ENCODE results near the gene GALM. TPM values are rescaled to one million over a fixed set of nuclear protein-coding genes. Genes with fewer than 3 reads are reported as not detected.

Gene GALM
- total and polyA plus RNA-seq, 9 donors, result 9.8 to 38.7 (median 12.3) TPM

GRCh38 chr2:38660282-38660681 is 5.6 kb upstream of the GALM start:
- DNase-seq, result no peak
- no peak for TF ChIP-seq EP300 (IDR thresholded peaks at IDR 0.05)
- TF ChIP-seq POLR2A (IDR thresholded peaks at IDR 0.05), result no peak
- TF ChIP-seq, protein P1, sequence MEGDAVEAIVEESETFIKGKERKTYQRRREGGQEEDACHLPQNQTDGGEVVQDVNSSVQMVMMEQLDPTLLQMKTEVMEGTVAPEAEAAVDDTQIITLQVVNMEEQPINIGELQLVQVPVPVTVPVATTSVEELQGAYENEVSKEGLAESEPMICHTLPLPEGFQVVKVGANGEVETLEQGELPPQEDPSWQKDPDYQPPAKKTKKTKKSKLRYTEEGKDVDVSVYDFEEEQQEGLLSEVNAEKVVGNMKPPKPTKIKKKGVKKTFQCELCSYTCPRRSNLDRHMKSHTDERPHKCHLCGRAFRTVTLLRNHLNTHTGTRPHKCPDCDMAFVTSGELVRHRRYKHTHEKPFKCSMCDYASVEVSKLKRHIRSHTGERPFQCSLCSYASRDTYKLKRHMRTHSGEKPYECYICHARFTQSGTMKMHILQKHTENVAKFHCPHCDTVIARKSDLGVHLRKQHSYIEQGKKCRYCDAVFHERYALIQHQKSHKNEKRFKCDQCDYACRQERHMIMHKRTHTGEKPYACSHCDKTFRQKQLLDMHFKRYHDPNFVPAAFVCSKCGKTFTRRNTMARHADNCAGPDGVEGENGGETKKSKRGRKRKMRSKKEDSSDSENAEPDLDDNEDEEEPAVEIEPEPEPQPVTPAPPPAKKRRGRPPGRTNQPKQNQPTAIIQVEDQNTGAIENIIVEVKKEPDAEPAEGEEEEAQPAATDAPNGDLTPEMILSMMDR (IDR thresholded peaks at IDR 0.05), result no peak
- WGBS, 3 donors, result 91 to 99% (median 93%) methylated on average over 3 of the region's 3 CpGs

GRCh38 chr2:38661306-38661705 is 4.6 kb upstream of the GALM start:
- DNase-seq, result no peak
- H3K27me3 ChIP-seq, result no peaks in the 10 kb centered on the region
- H3K9me3 ChIP-seq, result no peaks in the 10 kb centered on the region
- H3K4me1 ChIP-seq (ENCODE audit: insufficient read depth), result peaks cover 2% of the 10 kb centered on the region
- no peak for TF ChIP-seq POLR2A (IDR thresholded peaks at IDR 0.05)
- TF ChIP-seq, protein P1 (IDR thresholded peaks at IDR 0.05), result no peak
- no peak for TF ChIP-seq EP300 (IDR thresholded peaks at IDR 0.05)
- no peaks in the 10 kb centered on the region for H3K36me3 ChIP-seq
- intact Hi-C loops (cut with DNase I), result no loop called here
- WGBS, 3 donors, result 75 to 77% (median 76%) methylated on average over 3 of the region's 3 CpGs
- no peak overlapping the region for H3K4me3 ChIP-seq
- H3K27ac ChIP-seq, result no peak overlapping the region

More at GRCh38 chr2:38660282-38660681, 5.6 kb upstream of the GALM start:
- Histone ChIP-seq H3K36me3 (no peaks in the 10 kb centered on the region), H3K27ac (no peak overlapping the region), H3K9me3 (no peaks in the 10 kb centered on the region), H3K4me1 (ENCODE audit: insufficient read depth) (peaks cover 2% of the 10 kb centered on the region), H3K27me3 (no peaks in the 10 kb centered on the region), H3K4me3 (no peak overlapping the region)
- intact Hi-C loops (cut with DNase I), result no loop called here

GRCh38 chr2:38666556-38666910 is 619 bp downstream of the GALM start:
- Histone ChIP-seq H3K27me3 (no peaks in the 10 kb centered on the region), H3K27ac (peak overlapping the region in 1 of 2 donors; percentile 20), H3K4me3 (peak overlapping the region; percentile 61), H3K9me3 (no peaks in the 10 kb centered on the region), H3K4me1 (ENCODE audit: insufficient read depth) (peaks cover 8% of the 10 kb centered on the region), H3K36me3 (no peaks in the 10 kb centered on the region)
- intact Hi-C loops (cut with DNase I), result no loop called here
- no peak for DNase-seq
- TF ChIP-seq EP300 (IDR thresholded peaks at IDR 0.05) (no peak), POLR2A (IDR thresholded peaks at IDR 0.05) (no peak)
- TF ChIP-seq, protein P1 (IDR thresholded peaks at IDR 0.05), result no peak
- WGBS, 3 donors, result 3 to 7% (median 5%) methylated on average over 4 of the region's 4 CpGs

DNA sequence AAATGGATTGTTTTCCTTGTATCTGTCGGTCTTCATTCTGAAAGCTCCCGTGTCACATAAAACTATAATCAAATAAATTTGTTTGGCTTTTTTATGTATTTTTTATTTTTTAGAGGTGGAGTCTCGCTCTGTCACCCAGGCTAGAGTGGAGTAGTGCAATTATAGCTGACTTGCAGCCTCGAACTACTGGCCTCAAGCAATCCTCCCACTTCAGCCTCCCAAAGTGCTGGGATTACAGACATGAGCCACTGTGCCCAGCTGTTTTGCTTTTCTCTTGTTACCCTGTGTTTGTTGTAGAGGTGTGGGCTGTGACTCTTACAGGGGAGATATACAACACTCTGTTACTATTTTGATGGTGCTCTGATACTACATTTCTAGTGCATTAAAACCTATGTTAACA is 2.2 kb downstream of the GALM start:
- H3K4me3 ChIP-seq, result no peak overlapping the region
- H3K36me3 ChIP-seq, result no peaks in the 10 kb centered on the region
- DNase-seq, result no peak
- H3K4me1 ChIP-seq (ENCODE audit: insufficient read depth), result peaks cover 8% of the 10 kb centered on the region
- TF ChIP-seq, protein P1 (IDR thresholded peaks at IDR 0.05), result no peak
- TF ChIP-seq POLR2A (IDR thresholded peaks at IDR 0.05), result no peak
- no peak for TF ChIP-seq EP300 (IDR thresholded peaks at IDR 0.05)
- no peaks in the 10 kb centered on the region for H3K9me3 ChIP-seq
- 84 to 96% (median 94%) methylated on average over 4 of the region's 4 CpGs for WGBS, 3 donors
- intact Hi-C loops (cut with DNase I), result no loop called here
- H3K27ac ChIP-seq, result no peak overlapping the region
- H3K27me3 ChIP-seq, result no peaks in the 10 kb centered on the region
